Vagina (tissue), 2 donors: Measurements from ENCODE around the gene SEPTIN1. TPM values are rescaled to one million over a fixed set of nuclear protein-coding genes. Genes with fewer than 3 reads are reported as not detected.

Experiments used
- DNase-seq, 2 donors: peaks; one replicate each; pipeline ENCODE4 v3.0.0-alpha.2; 2017; ENCODE audit errors: extremely low spot score in 2 of 2
- H3K27ac ChIP-seq: fragments of 200-600 bp; sonication (generic); one replicate; pipeline ENCODE4 v1.5.1; 2019
- H3K27me3 ChIP-seq: fragments of 200-600 bp; sonication (generic); one replicate; pipeline ENCODE4 v1.5.1; 2019
- H3K36me3 ChIP-seq, 2 donors: fragments of 200-600 bp; sonication (generic); one replicate each; pipeline ENCODE4 v1.5.1; 2017 to 2019
- H3K4me1 ChIP-seq: fragments of 200-600 bp; sonication (generic); one replicate; pipeline ENCODE4 v1.5.1; 2019
- H3K4me3 ChIP-seq, 2 donors: fragments of 200-600 bp; sonication (generic); 1 replicate in 1 of 2; 2 replicates in 1 of 2; pipeline ENCODE4 v1.5.1; 2016 to 2019
- H3K9me3 ChIP-seq: fragments of 200-600 bp; sonication (generic); one replicate; pipeline ENCODE4 v1.5.1; 2019
- POLR2A ChIP-seq, 2 donors: fragments of 450-650 bp; IDR thresholded peaks; one replicate each; pipeline ENCODE4 v1.6.1; 2017; ENCODE audit warnings: antibody characterized with exemption in 2 of 2, mild to moderate bottlenecking in 2 of 2, moderate library complexity in 2 of 2
- POLR2AphosphoS5 ChIP-seq, 2 donors: sonication (generic); formaldehyde crosslinking; IDR thresholded peaks; one replicate each; pipeline ENCODE4 v1.9.0; 2017; ENCODE audit warnings: antibody characterized with exemption in 2 of 2, mild to moderate bottlenecking in 2 of 2, low read depth in 1 of 2; ENCODE audit not compliant: insufficient read depth in 1 of 2
- intact Hi-C: fragments of 100-400 bp; cut with DNase I; formaldehyde crosslinking; loops from one replicate; pipeline ENCODE4 v1.15.1; 2023
- total RNA-seq: library from RNA; depleted of rRNA; stranded (reverse); fragments of >200 nt; gene quantifications from one replicate; pipeline ENCODE4 v1.2.3, GENCODE V29; 2016
- TF ChIP-seq, protein P1 (sequence below), 3 experiments: fragments of 450-650 bp in 2 of 3; fragments of 200-600 bp in 1 of 3; sonication (generic) in 1 of 3; IDR thresholded peaks; one replicate each; pipeline ENCODE4 v1.5.1; 2017 to 2019; ENCODE audit warnings: antibody characterized with exemption in 3 of 3, mild to moderate bottlenecking in 2 of 3, moderate library complexity in 2 of 3

SEPTIN1 gene
- total RNA-seq, 1 donor from 2014 or later, result 3.7 TPM

DNA sequence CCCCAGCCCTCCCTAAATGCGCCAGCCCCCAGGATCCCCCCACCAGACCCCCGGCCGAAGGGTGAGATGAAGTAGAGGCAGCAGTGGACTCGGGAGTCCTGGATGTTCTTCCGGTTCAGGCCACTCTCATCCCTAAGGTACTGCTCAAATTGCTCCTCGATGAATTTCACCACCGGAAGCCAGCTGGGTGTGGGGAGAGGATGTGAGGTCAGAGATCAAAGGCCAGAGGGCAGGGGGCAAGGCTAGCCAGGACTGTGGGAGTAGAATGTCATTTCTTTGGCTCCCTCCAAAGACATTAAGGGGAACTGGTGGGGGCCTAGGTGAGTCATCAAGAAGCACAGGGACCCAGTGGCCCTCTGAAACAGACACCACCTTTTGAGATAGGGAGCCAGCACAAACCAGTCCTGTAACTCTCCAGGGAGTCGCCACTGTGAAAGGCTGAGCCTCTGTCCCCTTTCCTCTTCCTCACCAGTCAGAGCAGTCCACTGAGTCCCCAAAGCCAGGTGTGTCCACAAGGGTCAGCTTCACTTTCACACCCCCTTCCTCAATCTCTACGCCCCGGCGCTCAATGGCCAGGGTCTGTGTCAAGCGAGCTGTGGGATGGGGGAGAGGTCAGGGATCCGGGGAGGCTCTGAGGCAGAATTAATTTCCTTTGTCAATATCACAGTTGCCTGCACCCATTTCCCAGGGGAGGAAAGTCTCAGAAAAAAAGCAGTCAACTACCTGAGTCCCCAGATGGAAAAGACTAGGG lies 895 bp downstream of the SEPTIN1 start:
- Histone ChIP-seq H3K36me3 (no peaks in the 10 kb centered on the region), H3K27ac (no peak overlapping the region), H3K9me3 (no peaks in the 10 kb centered on the region), H3K27me3 (no peaks in the 10 kb centered on the region), H3K4me3 (peak overlapping the region in 1 of 2 donors; percentile 17), H3K4me1 (peaks cover 31% of the 10 kb centered on the region)
- intact Hi-C loops, result no loop called here
- TF ChIP-seq, protein P1, sequence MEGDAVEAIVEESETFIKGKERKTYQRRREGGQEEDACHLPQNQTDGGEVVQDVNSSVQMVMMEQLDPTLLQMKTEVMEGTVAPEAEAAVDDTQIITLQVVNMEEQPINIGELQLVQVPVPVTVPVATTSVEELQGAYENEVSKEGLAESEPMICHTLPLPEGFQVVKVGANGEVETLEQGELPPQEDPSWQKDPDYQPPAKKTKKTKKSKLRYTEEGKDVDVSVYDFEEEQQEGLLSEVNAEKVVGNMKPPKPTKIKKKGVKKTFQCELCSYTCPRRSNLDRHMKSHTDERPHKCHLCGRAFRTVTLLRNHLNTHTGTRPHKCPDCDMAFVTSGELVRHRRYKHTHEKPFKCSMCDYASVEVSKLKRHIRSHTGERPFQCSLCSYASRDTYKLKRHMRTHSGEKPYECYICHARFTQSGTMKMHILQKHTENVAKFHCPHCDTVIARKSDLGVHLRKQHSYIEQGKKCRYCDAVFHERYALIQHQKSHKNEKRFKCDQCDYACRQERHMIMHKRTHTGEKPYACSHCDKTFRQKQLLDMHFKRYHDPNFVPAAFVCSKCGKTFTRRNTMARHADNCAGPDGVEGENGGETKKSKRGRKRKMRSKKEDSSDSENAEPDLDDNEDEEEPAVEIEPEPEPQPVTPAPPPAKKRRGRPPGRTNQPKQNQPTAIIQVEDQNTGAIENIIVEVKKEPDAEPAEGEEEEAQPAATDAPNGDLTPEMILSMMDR (IDR thresholded peaks at IDR 0.05), result no peak
- no peak for TF ChIP-seq POLR2A (IDR thresholded peaks at IDR 0.05)
- TF ChIP-seq POLR2AphosphoS5 (IDR thresholded peaks at IDR 0.05; ENCODE audit: insufficient read depth in 1 of 2, low read depth in 1 of 2), result no peak
- no peak for DNase-seq

DNA sequence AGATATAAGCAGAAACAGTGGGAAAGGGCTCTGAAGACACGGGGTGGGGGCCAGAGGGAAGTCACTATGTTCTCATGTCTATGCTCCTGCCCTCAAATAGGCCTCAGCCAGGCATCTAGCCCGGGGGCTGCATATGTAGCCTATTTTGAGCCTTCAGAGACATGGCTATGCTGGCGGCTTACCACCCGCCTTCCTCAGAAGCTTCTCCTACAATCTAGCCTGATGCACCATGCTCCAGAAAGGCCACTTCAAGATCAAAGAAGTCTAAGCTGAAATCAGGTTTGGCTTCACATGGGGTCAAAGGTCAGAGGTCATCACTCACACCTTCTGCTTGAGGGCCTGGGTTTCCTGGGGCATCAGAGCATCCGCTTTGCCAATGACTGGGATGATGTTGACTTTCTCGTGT lies 1.6 kb downstream of the SEPTIN1 start:
- H3K27me3 ChIP-seq, result no peaks in the 10 kb centered on the region
- no peak overlapping the region for H3K4me3 ChIP-seq
- no peaks in the 10 kb centered on the region for H3K9me3 ChIP-seq
- TF ChIP-seq POLR2A (IDR thresholded peaks at IDR 0.05) (no peak), POLR2AphosphoS5 (IDR thresholded peaks at IDR 0.05; ENCODE audit: insufficient read depth in 1 of 2, low read depth in 1 of 2) (no peak)
- TF ChIP-seq, protein P1 (IDR thresholded peaks at IDR 0.05), result no peak
- no peaks in the 10 kb centered on the region for H3K36me3 ChIP-seq
- no peak for DNase-seq
- intact Hi-C loops, result no loop called here
- peaks cover 32% of the 10 kb centered on the region for H3K4me1 ChIP-seq
- no peak overlapping the region for H3K27ac ChIP-seq

DNA sequence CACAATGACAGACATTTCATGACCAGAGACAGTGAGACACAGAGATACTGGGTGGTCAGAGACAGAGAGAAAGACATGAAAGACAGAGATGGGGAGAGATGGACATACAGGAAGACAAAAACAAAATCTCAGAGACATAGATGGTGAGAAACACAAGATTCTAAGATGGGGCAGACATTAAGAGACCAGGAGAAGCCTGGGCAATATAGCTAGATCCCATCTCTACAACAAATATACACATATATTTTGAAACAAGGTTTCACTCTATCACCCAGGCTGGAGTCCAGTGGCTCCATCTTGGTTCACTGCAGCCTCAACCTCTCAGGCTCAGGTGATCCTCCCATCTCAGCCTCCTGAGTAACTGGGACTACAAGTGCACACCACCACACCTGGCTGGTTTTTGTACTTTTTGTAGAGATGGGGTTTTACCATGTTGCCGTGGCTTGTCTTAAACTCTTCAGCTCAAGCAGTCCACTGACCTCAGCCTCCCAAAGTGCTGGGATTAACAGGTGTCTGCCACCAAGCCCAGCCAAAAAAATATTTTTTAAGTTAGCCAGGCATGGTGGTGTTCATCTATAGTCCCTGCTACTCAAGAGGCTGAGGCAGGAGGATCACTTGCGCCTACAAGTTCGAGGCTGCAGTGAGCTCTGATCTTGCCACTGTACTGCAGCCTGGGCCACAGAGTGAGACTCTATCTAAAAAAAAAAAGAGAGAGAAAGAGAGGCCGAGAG lies 2.1 kb downstream of the SEPTIN1 start:
- TF ChIP-seq, protein P1 (IDR thresholded peaks at IDR 0.05), result no peak
- no peak for TF ChIP-seq POLR2AphosphoS5 (IDR thresholded peaks at IDR 0.05; ENCODE audit: insufficient read depth in 1 of 2, low read depth in 1 of 2)
- TF ChIP-seq POLR2A (IDR thresholded peaks at IDR 0.05), result no peak
- no peak overlapping the region for H3K27ac ChIP-seq

DNA sequence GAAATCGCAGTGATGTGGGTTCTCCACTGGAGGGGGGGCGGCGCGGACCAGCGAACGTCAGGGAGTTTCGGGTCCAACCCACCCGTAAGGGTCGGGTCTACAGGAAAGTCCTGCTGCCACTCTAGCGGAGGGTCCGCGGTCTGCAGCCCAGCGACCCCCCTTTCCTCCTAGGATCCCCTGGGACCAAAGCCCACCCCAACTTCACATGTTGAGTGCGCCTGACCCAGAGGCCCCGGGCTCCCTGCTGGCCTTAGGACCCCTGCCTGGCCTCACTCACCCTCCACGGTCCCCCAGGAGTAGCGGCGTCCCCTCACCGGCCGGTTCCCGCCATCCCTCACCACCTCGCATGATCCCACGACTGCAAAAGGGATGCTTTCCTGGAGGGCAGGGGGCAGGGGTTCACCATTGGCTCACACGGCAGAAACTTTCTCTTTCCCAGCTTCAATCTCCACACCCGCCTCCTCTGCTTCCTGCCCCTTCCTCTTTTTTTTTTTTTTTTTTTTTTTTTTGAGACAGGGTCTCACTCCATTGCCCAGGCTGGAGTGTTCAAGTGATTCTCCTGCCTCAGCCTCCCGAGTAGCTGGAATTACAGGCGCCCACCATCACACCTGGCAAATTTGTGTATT lies 3.1 kb downstream of the SEPTIN1 start:
- H3K27ac ChIP-seq, result peak overlapping the region; percentile 99

More for the DNA sequence above, 2.1 kb downstream of the SEPTIN1 start:
- Histone ChIP-seq H3K4me1 (peaks cover 32% of the 10 kb centered on the region), H3K36me3 (no peaks in the 10 kb centered on the region), H3K9me3 (no peaks in the 10 kb centered on the region), H3K4me3 (no peak overlapping the region), H3K27me3 (no peaks in the 10 kb centered on the region)
- intact Hi-C loops, result no loop called here
- DNase-seq, result no peak

More for the DNA sequence above, 3.1 kb downstream of the SEPTIN1 start:
- H3K9me3 ChIP-seq, result no peaks in the 10 kb centered on the region
- H3K4me3 ChIP-seq, result peak overlapping the region; percentile 75 to 81
- H3K36me3 ChIP-seq, result no peaks in the 10 kb centered on the region
- TF ChIP-seq POLR2A (IDR thresholded peaks at IDR 0.05) (no peak), POLR2AphosphoS5 (IDR thresholded peaks at IDR 0.05; ENCODE audit: insufficient read depth in 1 of 2, low read depth in 1 of 2) (no peak)
- TF ChIP-seq, protein P1 (IDR thresholded peaks at IDR 0.05), result no peak
- peaks cover 32% of the 10 kb centered on the region for H3K4me1 ChIP-seq
- intact Hi-C loops, result loop anchor here (5.0 to 10.0 kb wide), 2 partner anchors 572 to 1496 kb away; partner anchors contain the start of genes MAZ and ZNF267
- DNase-seq, result no peak
- H3K27me3 ChIP-seq, result no peaks in the 10 kb centered on the region
